Suprapubic skin (tissue), 4 donors: ENCODE results near the gene SREBF1.

ENCODE experiments used
- CTCF ChIP-seq, 2 donors: fragments of 200-600 bp in 1 of 2; fragments of 450-650 bp in 1 of 2; sonication (generic) in 1 of 2; IDR thresholded peaks; one replicate each; pipeline ENCODE4 v1.5.1; 2016 to 2019; ENCODE audit warnings: antibody characterized with exemption in 2 of 2, mild to moderate bottlenecking in 1 of 2, moderate library complexity in 1 of 2
- POLR2A ChIP-seq, 2 donors: fragments of 450-650 bp; IDR thresholded peaks; one replicate each; pipeline ENCODE4 v1.6.1; 2017; ENCODE audit warnings: antibody characterized with exemption in 2 of 2, mild to moderate bottlenecking in 2 of 2, moderate library complexity in 2 of 2
- POLR2AphosphoS5 ChIP-seq, 3 donors: sonication (generic); formaldehyde crosslinking; IDR thresholded peaks; one replicate each; pipeline ENCODE4 v1.6.1; 2017; ENCODE audit warnings: antibody characterized with exemption in 3 of 3

GRCh38 chr17:17883801-17884200 lies 47.0 kb upstream of the SREBF1 start:
- TF ChIP-seq CTCF (IDR thresholded peaks at IDR 0.05) = no peak
- no peak for TF ChIP-seq POLR2A (IDR thresholded peaks at IDR 0.05)
- no peak for TF ChIP-seq POLR2AphosphoS5 (IDR thresholded peaks at IDR 0.05)
